Activated CD4-positive, alpha-beta T cell treated with anti-CD3 and anti-CD28 coated beads for 24 hours (primary cell): Measurements from ENCODE around the gene SMIM10.
"Not testable (repeated sequence)": the region's sequence is repeated elsewhere in the genome, so short reads cannot be mapped to it uniquely, and the experiment has no call there.

Source experiments
- DNase-seq, 2 donors: peaks; one replicate each; pipeline ENCODE4 v3.0.0-alpha.2; 2020; ENCODE audit warnings: low read depth in 2 of 2

SMIM10 gene

DNA sequence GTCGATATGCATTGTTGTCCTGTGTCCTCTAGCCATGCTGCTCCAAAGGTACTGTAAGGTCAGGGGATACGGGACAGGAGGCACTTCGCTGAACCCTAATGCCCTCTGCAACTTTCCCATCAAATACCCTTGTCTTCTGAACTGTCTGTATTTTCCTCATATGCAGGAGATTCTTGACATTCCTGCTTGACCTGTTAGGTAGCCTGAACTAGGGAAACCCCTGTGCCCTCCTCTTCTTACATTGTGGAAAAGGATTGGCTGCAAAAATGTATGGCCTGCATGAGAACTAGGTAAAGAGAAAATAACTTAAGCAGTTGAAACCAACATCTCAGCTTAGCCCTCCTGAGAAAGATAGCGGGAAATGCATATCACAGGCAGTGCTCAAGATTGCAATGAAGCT, 20.1 kb downstream of the SMIM10 start:
- DNase-seq = no peak

DNA sequence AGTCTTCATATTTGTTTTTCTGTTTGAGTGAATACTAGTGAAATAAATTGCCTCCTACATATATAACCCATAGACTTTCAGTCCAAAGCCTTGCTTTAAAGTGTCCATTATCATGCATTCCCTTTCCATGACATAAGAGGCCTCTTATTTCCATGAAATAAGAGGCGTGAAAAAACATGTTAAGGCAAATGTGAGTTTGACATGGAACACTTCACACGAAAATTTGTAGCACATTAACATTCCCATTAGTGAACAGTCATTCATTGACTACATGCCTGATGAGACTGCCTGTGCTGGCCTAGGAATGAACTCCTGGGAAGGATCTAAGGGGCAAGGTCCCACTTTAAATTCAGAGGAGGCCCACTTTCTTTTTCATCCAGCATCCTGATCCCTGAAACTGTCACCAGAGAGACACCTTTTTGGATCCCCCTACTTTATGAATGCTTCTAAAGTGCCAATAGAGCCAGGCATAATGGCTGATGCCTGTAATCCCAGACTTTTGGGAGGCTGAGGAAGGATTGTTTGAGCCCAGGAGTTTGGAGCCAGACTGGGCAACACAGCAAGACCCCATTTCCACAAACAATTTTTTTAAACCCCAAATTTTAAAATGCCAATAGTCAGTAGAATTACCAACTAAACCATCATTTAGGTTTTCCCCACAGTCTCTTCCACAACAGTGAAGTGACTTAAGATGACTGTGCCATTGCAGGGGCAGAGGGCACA, 24.9 kb downstream of the SMIM10 start:
- DNase-seq = no peak

DNA sequence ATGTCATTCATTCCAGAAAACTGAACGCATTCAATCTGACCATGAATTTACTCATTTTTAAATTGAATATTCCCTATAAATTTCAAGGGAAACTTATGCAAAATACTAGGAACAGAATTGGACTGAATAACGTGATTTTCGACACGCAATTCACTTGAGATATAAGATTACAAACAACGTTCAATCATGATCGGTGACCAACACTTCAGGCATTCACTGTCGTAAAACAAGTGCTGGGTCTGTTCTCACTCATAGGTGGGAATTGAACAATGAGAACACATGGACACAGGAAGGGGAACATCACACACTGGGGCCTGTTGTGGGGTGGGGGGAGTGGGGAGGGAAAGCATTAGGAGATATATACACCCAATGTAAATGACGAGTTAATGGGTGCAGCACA, 29.1 kb downstream of the SMIM10 start:
- DNase-seq = not testable (repeated sequence)

DNA sequence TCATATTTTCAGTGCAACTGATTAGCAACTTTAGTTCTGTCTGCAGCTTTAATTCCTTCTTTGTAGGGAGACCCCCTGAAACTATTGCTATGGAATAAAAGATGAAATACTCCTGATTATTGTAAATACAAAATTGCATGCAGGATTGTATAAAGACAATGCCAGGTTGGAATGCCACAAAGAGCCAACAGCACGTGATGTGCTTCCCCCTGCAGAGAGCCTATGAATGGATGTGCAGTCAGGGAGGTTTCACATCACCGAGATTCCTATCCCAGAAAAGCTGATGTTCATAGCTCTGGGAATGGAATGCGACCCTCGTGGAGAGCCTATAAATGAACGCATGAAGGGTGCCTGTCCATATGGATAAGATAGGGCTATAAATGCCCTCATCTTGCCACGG, 33.0 kb downstream of the SMIM10 start:
- not testable (repeated sequence) for DNase-seq

DNA sequence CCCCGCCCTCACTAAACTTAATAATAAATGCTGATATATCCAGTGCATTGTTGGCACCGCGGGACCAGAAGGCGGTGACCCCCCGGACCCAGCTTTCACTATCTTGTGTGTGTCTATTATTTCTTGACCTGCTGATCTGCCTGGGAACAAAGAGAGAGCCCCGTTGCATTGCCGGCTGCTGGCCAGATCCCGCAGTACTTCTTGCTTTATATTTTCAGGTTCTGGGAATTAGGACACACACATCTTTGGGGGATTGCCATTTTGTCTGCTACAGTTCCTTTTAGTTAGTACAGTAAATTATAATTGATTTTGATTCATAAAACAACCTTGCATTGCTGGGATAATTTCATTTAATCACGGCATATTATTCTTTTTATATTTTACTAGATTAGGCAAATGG, 33.7 kb downstream of the SMIM10 start:
- DNase-seq = no peak

DNA sequence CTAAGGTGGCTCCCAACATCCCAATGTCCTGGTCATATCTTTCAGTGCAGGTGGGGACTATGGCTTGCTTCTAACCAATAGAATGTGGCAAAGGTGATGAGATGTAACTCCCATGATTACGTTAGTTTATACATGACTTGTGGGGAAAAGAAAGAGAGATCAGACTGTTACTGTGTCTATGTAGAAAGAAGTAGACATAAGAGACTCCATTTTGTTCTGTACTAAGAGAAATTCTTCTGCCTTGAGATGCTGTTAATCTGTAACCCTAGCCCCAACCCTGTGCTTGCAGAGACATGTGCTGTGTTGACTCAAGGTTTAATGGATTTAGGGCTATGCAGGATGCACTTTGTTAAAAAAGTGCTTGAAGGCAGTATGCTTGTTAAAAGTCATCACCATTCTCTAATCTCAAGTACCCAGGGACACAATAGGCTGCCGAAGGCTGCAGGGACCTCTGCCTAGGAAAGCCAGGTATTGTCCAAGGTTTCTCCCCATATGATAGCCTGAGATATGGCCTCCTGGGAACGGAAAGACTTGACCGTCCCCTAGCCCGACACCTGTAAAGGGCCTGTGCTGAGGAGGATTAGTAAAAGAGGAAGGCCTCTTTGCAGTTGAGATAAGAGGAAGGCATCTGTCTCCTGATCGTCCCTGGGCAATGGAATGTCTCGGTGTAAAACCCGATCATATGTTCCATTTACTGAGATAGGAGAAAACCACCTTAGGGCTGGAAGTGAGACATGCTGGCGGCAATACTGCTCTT, 39.6 kb downstream of the SMIM10 start:
- DNase-seq = not testable (repeated sequence)

DNA sequence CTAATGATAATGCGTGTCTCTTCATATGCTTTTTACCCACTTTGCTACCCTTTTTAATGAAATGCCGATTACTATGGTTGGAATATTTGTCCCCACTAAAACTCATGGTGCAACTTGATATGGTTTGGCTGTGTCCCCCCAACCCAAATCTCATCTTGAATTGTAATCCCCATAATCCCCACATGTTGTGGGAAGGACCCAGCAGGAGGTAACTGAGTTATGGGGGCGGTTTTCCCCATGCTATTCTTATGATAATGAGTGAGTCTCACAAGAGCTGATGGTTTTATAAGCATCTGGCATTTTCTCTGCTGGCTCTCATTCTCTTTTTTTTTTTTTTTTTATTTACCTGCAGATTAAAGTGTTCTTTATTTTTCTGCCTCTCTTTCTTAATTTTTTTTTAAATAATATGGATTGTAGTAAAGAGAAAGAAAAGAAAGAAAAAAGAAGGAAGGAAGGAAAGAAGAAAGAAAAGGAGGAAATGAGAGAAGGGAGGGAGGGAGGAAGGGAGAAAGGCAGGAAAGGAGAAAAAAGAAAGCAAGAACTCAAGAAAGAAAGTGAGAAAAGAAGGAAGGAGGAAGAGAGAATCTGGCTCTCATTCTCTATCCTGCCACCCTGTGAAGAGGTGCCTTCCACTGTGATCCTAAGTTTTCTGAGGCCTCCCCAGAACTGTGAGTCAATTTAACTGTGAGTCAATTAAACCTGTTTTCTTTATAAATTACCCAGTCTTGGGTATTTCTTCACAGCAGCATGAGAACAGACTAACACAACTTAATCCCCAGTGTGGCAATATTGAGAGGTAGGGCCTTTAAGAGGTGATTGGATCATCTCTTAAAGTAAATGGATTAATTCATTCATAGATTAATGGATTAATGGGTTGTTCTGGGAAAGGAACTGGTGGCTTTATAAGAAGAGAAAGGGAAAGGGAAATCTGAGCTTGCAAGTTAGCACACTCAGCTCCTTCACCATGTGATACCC, 50.6 kb downstream of the SMIM10 start:
- DNase-seq = not testable (repeated sequence)
